Esophagus squamous epithelium (tissue), 4 donors: Measurements from ENCODE around the gene MKNK1.

Experiments used
- CTCF ChIP-seq, 6 experiments: fragments of 450-650 bp in 4 of 6; fragments of 200-600 bp in 2 of 6; sonication (generic) in 2 of 6; IDR thresholded peaks; one replicate each; pipeline ENCODE4 v1.5.1; 2016 to 2019; ENCODE audit warnings: antibody characterized with exemption in 6 of 6, mild to moderate bottlenecking in 4 of 6, moderate library complexity in 4 of 6
- POLR2A ChIP-seq, 4 donors: fragments of 450-650 bp; IDR thresholded peaks; one replicate each; pipeline ENCODE4 v1.6.1; 2017; ENCODE audit warnings: antibody characterized with exemption in 4 of 4, mild to moderate bottlenecking in 4 of 4, moderate library complexity in 3 of 4

GRCh38 chr1:46649764-46650163 is 45.7 kb upstream of the MKNK1 start:
- TF ChIP-seq CTCF (IDR thresholded peaks at IDR 0.05) (no peak), POLR2A (IDR thresholded peaks at IDR 0.05) (no peak)
